ENCODE measurements around the gene ARHGAP42.

- no peak for TF ChIP-seq EZH2 (IDR thresholded peaks at IDR 0.05; ENCODE audit: low read length)
- no peak for TF ChIP-seq CTCF (optimal IDR thresholded peaks at IDR 0.05 in 1 of 3, IDR thresholded peaks at IDR 0.05 in 1 of 3, conservative IDR thresholded peaks at IDR 0.05 in 1 of 3; ENCODE audit: extremely low read depth in 1 of 3, insufficient read depth in 2 of 3, low read length in 3 of 3)
These were observed at the start of gene ARHGAP42 for GRCh38 chr11:100687054-100687629.
